ENCODE measurements around the gene ATAD3B.
"Not testable (repeated sequence)": the region's sequence is repeated elsewhere in the genome, so short reads cannot be mapped to it uniquely, and the experiment has no call there.

Gene ATAD3B, protein sequence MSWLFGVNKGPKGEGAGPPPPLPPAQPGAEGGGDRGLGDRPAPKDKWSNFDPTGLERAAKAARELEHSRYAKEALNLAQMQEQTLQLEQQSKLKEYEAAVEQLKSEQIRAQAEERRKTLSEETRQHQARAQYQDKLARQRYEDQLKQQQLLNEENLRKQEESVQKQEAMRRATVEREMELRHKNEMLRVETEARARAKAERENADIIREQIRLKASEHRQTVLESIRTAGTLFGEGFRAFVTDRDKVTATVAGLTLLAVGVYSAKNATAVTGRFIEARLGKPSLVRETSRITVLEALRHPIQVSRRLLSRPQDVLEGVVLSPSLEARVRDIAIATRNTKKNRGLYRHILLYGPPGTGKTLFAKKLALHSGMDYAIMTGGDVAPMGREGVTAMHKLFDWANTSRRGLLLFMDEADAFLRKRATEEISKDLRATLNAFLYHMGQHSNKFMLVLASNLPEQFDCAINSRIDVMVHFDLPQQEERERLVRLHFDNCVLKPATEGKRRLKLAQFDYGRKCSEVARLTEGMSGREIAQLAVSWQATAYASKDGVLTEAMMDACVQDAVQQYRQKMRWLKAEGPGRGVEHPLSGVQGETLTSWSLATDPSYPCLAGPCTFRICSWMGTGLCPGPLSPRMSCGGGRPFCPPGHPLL

GRCh38 chr1:1471389-1472052 lies at the start of gene ATAD3B:
ATAD3B (plus strand) TSS chr1:1471765; CDS start chr1:1471885, 120 bp downstream.
- DNase-seq: peak; percentile 96

GRCh38 chr1:1421907-1422464 lies 49.6 kb upstream of the ATAD3B start:
- DNase-seq: no peak

DNA sequence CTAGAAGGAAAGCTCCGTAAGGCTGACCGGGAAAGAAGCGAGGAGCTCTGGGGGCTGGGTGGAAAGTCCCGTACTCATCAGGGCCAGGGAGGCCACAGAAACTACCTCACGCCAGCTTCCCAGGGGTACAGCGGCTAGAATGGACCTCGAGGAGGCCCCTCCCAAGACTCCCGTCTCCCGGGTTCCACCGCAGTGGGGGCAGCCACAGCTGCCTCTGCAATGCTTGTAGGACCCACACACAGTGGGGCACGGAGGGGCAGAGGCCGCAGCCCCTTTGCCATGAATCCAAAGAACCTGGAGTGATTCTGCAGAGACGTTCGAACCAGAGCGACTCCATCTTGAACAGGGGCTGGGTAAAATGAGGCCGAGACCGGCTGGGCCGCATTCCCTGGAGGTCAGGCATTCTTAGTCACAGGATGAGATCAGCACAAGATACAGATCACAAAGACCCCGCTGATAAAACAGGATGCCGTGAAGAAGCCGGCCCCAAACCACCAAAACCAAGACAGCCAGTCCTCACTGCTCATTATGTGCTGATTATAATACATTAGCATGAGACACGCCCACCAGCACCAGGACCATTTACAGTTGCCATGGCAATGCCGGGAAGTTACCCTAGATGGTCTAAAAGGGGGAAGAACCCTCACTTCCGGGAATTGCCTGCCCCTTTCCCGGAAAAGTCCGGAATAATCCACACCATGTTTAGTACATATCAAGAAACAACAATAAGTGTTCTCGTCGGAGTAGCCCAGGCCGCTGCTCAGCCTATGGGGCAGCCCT lies 48.9 kb upstream of the ATAD3B start:
- DNase-seq: peak; percentile 24

DNA sequence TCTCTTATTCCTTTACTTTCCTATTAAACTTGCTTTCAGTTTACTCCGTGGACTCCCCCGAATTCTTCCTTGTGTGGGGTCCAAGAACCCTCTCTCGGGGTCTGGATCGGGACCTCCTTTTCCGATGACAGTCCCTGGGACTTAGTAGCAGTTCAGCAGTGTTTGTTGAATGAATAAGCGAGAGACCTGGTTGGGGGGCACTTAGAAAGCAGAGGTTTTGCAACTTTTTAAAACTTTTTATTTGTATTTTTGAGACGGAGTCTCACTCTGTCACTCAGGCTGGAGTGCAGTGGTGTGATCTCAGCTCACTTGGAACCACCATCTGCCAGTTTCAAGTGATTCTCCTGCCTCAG lies 48.3 kb upstream of the ATAD3B start:
- DNase-seq: no peak

- no peak for DNase-seq
These were observed 46.9 kb upstream of the ATAD3B start for GRCh38 chr1:1424707-1425106.

DNA sequence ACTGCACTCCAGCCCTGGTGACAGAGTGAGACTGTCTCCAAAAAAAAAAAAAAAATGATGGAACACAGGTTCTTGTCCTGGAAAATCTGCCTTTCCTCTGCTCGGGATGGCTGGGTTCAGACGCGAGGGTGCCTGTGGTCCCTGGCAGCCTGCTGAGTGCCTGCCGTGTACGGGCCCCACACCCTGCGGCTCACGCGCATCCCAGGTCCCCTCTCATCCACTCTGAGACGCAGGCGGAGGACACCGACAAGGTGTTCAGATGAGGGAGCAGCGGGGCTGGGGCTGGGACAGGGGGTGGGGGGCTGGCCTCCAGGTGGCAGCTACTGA lies 46.2 kb upstream of the ATAD3B start:
- no peak for DNase-seq

DNA sequence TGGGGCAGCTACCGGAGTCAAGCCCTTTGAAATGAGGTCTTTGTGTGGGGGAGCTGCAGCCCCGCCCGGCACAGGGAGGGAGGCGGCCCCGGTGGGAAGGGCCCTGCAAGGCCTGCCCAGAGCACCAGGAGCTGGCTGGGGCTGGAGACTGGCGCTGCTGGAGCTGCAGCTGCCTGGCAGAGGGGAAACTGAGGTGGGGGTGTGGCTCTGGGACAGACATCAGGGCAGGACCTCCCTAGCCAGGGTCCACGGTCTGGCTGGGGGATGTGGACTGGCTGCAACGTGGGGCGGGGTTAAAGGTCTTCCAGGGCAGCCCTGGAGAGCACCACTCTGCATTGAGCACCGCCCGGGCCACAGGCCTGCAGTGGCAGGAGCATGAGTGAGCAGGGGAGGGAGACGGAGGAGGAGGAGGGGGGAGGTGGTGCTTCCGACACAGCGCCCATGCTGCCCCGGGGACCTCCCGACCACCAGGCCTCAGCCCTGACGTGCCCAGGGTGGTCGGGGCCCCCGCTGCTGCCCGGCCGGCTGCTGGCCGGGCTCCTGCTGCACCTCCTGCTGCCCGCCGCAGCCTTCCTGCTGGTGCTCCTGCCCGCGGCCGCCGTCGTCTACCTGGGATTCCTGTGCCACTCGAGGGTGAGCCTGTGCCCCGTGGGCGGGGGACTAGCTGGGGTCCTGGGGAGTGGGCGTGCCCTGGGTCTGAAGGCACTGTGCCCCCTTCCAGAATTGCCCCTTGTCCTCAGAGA lies 45.6 kb upstream of the ATAD3B start:
- DNase-seq: no peak

- no peak for DNase-seq
These were observed 45.0 kb upstream of the ATAD3B start for GRCh38 chr1:1426496-1427105.

GRCh38 chr1:1427106-1427819 lies 44.3 kb upstream of the ATAD3B start:
- no peak for DNase-seq

- DNase-seq: no peak
These were observed 43.8 kb upstream of the ATAD3B start for GRCh38 chr1:1427820-1428148.

- DNase-seq: no peak
These were observed 43.4 kb upstream of the ATAD3B start for GRCh38 chr1:1428174-1428573.

GRCh38 chr1:1428967-1429366 lies 42.6 kb upstream of the ATAD3B start:
- not testable (repeated sequence) for DNase-seq

DNA sequence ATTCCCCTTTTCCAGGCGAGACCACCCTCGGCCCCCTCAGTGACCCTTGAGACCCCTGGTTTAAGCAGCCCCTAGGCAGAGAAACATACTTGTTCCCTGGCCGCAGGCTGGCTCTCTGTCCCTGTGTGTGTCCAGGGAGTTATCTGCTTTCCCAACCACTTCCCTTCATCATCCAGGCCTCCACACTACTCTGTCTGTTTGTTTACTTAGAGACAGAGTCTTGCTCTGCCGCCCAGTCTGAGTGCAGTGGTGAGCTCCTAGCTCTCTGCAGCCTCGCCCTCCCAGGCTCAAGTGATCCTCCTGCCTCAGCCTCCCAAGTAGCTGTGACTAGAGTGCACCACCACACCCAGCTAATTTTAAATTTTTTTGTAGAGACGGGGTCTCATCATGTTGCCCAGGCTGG lies 41.9 kb upstream of the ATAD3B start:
- DNase-seq: no peak

DNA sequence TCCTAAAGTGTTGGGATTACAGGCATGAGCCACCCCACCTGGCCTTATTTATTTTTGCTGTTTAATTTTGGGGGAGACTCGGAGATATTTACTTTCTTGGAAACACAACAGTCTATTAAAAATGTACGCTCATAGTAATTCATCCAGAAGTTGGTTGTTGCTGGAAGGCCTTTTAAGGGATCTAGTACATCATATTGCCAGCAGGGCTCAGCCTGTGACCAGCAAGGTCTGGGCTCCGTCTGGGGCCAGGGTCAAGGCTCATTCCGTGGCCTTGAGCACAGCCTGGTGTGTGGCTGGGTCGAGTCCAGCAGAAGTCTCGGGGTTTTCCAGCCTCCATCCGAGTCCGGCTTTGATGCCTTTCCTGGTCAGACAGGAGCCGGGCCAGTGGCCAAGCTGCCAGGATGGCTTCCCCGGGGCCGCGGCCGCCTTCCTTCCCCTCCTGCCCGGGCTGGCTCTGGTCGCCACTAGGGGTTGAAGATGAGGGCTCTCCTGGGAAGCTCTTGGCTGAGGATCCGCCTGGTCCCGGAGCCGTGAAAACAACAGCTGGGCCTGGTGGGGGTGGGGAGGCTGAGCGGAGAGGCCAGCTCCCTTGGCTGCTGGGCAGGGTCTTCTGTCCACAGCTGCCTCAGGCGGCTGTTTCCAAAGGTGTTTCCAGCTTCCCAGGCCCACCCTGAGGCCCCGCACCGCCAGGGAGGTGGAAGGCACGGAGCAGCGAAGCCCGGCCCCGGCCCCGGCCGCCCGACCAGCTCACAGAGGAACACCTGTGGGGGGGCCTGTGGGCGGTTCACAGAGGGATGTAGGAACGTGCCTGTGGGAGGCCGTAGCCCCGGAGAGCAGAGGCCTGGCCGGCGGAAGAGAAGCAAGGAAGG lies 41.2 kb upstream of the ATAD3B start:
- DNase-seq: no peak

- DNase-seq: no peak
These were observed 40.3 kb upstream of the ATAD3B start for GRCh38 chr1:1430992-1431844.

DNA sequence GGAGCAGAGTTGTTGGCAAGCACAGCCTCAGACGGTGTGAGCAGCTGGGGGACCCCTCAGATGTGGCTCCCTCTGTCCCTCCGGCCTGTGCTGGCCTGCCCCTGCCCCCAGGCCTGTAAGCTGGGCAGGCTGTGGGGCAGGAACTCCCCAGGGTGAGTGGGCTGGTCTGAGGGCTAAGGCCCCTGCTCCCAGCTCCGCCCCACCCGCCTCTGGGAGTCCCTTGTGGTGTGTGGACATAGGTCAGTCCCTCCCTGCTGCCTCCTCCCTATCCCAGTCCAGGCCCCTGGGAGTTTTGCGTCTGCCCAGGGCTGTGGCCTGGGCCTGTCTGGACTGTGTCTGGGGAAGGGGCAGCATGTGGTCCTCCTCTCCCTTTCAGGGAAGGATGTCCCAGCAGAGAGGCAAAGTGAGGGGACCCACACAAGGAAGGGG lies 39.7 kb upstream of the ATAD3B start:
- DNase-seq: no peak

GRCh38 chr1:1432274-1432950 lies 39.2 kb upstream of the ATAD3B start:
- no peak for DNase-seq

DNA sequence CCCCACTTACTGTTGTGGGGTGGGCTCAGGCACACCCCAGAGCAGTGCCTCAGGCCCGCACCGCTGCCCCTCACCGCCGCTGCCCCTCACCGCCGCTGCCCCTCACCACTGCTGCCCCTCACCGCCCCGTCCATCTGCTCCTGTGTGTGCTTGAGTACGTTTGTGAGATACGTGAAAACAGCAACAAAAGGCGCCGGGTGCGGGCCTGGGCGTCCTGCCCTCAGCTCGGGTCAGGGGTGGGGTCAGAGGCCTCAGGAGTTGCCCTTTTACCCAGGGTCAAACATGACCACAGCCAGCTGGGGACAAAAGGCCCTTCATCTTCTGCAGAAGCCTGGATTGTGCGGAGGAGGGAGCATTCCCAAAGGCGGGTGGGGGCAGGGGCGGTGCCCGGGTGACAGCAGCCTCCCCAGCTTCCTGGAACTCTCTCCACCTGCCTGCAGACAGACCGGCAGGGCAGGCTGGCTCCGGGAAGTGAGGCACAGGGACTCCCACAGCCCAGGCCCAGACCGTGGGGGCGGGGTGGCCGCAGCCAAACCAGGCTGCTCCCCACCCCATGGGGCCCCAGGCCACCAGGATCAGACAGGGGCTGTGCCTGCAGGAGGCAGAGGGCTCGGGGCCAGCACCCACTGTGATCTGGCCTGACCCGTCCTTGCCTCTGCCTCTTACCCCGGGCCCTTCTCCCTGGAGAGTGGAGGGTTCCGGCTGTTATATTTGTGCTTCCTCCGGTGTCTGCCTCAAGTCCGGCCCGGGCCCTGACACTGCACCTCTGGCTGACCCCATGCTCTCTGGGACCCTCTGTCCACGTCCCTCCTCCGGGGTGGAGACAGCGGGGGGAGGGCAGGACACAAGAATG lies 38.4 kb upstream of the ATAD3B start:
- no peak for DNase-seq

All from activated CD4-positive, alpha-beta T cell treated with anti-CD3 and anti-CD28 coated beads, Interleukin-2, amount 50 U/mL, for 16 hours (primary cell).